HG03565 (cell line): ENCODE data around the gene TMEM169.

Source experiments
- ATAC-seq: cut with Tn5 transposase; IDR thresholded peaks from one replicate; pipeline ENCODE4 v1.9.1; 2021; ENCODE audit warnings: mild to moderate bottlenecking, moderate library complexity; ENCODE audit not compliant: unreplicated experiment

Gene TMEM169, protein sequence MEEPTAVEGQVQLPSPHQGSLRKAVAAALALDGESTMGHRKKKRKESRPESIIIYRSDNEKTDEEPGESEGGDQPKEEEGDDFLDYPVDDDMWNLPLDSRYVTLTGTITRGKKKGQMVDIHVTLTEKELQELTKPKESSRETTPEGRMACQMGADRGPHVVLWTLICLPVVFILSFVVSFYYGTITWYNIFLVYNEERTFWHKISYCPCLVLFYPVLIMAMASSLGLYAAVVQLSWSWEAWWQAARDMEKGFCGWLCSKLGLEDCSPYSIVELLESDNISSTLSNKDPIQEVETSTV

DNA sequence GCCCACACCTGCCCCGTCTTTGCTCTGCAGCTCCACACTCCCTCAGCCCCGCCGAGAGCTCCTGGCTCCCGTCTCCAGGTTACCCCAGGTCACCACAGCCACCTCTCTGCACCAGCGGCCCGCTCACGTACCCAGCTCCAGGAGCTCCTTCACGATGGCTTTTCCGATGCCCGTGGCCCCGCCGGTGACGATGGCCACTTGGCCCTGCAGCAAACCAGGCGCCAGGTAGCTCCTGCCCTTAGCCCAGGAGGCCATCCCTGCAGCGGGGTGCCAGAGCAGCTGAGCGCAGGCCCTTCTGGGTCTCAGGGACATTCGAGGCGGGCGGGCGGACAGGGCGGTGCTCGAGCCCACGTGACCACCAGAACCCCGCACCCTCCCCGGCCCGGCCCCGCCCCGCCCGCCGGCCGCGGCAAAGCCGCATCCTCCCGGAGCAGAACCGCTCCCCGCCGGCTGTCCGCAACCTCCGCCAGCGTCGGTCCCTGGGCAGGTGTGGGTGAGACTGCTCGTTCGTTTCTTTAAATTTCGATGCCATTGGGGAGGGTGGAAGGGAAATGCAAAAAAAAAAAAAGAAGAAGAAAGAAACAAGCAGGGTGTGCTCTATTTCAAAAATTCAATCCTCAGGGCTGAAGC is at the start of gene TMEM169, which contains the start of gene PECR:
Gene TMEM169, plus strand, starts transcription at position 433 of the 630 bp plus-strand sequence. CDS start 14,045 bp downstream, outside the sequence.
Gene PECR, minus strand, starts transcription at position 323 of the 630 bp plus-strand sequence. Its CDS starts 68 bp downstream, at position 255.
- peak; percentile 81 for ATAC-seq

DNA sequence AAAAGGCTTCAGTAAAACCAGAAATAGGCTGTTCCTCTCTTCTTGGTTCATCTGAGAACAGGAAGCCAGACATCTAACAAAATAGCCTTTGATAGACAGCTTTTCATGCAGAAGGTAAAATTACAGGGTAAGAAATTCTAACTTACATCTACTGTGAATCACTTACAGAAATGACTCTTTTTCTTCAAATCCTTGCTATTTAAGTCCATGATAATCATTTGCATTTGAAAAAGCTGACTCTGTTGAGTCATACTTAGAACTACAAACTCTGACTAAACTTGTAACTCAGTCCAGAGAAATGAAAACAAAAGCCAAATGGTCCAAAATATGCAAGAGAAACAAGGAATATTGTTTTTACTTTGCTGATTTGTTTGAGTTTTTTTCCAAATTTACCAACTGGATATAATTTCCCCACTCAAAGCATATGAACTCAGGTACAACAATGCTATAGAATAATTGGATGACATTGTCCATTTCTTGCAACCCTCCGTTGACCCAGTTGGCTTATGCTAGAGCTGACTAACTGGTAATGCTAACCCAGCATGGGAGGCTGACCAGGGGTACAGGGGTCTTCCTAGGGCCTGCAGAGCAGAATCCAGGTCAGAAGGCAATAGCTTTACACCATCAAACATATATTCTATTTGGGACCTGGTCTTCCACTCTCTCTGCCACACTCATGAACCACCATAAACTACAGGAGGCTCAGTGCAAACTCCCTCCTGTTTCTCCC is 49.6 kb upstream of the TMEM169 start:
- peak; percentile 81 for ATAC-seq

GRCh38 chr2:216033403-216033802 is 48.3 kb upstream of the TMEM169 start:
- ATAC-seq, result peak; percentile 20

DNA sequence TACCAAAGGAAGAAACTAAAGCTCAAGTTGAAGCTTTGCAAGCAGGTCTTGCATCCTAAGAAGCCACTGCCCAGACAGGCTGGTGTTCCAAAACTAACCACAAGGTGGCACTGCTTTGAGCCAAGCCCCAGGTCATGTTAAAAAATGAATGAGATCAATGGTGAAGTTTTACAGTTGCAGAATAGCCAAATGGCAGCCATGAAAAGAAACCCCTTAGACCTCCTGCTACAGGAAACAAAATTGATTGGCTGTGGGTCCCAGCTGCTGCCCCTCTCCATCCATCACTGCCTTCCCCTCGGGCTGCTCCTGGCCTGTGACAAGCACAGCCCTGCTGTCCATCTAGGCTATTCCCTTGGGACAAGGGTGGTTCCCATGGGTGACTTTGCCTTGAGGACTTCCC is 47.7 kb upstream of the TMEM169 start:
- ATAC-seq, result no peak

GRCh38 chr2:216039918-216040317 is 41.8 kb upstream of the TMEM169 start:
- ATAC-seq, result no peak

DNA sequence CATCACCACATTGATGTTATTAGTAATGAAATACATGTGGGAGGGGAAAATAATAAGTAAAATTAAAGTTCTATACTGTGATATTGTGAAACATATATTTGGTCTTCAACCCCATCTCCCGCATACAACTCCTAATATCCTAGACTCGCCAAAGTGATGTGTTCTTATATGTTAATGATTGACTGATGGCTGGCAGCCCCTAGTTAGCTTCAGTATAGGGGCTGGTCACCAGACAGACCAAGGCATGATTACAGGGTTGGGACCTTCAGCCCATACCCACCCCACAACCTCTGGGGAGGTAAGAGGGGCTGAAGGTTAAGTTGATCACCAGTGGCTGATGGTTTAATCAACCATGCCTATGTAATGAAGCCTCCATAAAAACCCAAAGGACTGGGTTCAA is 40.3 kb upstream of the TMEM169 start:
- no peak for ATAC-seq

DNA sequence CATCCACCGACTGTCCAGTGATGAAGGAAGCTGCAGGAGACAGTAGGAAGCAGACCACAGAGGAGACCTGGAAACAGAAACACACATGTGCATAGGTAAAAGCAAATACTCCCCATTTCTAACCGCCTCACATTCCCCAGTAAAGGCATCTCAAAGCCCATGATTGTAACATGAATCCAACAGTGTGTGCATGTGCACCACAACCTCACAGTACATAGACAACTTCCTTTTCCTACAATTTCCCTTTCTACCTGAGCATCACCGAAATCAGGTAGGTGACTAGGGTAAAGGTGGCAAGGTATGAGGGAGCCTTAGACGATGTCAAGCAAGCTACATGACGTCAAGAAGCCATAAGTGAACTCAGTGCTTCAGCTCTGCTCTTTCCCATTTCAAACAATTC is 37.8 kb upstream of the TMEM169 start:
- no peak for ATAC-seq

GRCh38 chr2:216044883-216045486 is 36.7 kb upstream of the TMEM169 start:
- ATAC-seq, result peak; percentile 99

- ATAC-seq, result no peak
Observed at GRCh38 chr2:216047397-216047796, 34.3 kb upstream of the TMEM169 start.

GRCh38 chr2:216049452-216049851 is 32.3 kb upstream of the TMEM169 start:
- ATAC-seq, result no peak

DNA sequence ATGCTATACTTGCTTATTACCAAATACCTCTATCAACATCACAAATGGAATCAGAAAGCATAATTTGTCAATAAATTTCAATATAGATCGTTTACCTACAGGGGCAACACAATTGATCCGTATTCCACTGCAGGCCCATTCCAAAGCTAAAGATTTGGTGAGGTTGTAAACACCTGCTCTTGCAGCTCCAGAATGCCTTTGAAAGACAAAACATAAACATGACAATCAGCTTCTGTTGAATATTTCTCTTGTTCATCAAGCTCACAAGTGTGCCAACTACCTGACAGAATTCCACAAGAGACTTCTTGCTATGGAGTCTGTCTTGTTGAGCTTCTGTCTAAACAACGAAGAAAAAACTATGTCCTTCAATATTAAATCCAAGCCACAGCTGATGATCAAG is 30.4 kb upstream of the TMEM169 start:
- no peak for ATAC-seq

- ATAC-seq, result no peak
Observed at GRCh38 chr2:216052420-216052819, 29.3 kb upstream of the TMEM169 start.

DNA sequence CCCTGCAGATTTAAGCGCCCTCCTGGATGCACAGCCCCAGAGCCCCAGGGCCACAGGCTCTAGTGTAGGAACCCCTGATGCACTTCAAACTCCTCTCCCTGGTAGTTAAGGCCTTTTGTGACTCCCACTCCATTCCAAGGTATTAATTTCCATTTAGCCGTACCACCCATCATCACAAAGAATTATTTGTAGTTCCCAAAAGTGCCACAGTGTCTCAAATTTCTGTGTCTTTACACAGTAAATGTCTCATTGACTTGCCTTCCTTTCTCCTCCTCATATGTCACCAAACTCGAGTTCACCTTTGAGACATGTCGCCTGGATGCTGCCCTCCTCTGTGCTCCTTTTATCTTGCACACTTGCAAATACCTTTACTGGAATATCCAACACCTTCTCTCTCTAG is 26.0 kb upstream of the TMEM169 start:
- no peak for ATAC-seq

GRCh38 chr2:216056739-216057138 is 25.0 kb upstream of the TMEM169 start:
- ATAC-seq, result peak; percentile 38

GRCh38 chr2:216057688-216058193 is 24.0 kb upstream of the TMEM169 start:
- ATAC-seq, result peak; percentile 74

DNA sequence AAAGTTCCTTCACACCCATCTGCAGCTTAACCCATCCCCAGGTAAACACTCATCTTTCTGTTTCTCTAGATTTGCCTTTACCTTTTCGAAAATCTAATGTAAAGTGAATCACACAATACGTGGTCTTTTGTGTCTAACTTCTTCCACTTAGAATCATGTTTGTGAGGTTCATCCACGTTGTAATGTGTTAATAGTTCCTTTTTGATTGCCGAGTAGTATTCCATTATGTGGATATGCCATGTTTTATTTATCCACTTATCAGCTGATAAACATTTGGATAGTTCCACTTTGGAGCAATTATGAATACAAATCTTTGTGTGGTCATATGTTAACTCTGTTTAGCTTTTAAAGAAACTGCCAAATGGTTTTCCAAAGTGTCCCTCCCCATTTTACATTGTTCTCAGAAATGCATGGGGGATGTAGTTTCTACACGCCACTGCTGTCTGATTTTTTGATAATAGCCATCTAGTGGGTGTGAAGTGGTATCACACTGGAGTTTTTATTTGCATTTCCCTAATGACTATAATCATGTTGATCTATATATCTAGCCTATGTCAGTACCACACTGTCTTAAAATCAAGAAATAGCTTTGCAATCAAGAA is 22.4 kb upstream of the TMEM169 start:
- no peak for ATAC-seq

DNA sequence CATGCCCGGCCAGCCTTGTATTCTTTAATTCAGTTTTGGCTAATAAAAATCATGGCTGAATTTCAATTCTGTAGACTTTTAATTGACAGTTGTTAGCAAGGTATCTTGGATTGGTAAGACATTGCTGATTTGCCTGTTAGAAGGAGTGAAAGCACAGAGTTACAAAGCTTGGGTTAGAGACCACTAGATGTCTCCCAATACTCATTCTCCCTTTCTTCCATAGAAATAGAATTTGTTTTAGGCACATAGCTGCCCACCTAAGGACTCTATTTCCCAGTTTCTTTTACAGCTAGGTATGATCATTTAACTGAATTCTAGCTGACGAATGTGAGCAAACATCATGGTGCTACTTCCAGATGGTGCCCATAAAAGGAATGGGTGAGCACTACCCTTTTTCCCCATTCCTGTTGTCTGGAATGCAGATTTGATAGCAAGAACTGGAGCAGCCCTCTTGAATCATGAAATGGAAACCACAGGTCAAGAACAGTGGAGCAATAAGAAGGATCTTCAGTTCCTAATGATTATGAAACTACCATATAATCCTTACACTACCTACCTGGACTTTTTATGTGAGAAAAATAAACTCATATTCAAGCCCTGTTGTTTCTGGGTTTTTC is 17.6 kb upstream of the TMEM169 start:
- ATAC-seq, result no peak

GRCh38 chr2:216064665-216065064 is 17.1 kb upstream of the TMEM169 start:
- ATAC-seq, result no peak

- no peak for ATAC-seq
Observed at GRCh38 chr2:216066230-216066629, 15.5 kb upstream of the TMEM169 start.

DNA sequence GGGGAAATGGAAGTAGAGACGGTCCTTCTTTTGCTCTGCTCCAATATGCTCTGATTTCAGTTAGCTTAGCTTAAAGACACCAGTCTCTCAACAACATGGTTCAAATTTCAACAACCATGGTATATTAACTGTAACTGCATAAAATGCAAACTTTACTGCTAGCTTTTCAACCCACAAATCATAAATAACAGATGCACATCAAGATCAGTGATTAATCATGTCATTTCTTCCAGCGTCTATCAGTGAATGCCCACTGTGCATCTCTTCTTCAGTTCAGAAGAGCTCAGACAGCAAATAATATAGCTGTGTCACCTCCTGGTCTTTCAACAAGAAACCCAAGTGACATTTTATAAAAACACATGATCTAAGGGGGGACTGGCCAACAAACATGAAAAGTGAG is 12.7 kb upstream of the TMEM169 start:
- ATAC-seq, result no peak
